Measurements from ENCODE around the gene FGF1.

DNA sequence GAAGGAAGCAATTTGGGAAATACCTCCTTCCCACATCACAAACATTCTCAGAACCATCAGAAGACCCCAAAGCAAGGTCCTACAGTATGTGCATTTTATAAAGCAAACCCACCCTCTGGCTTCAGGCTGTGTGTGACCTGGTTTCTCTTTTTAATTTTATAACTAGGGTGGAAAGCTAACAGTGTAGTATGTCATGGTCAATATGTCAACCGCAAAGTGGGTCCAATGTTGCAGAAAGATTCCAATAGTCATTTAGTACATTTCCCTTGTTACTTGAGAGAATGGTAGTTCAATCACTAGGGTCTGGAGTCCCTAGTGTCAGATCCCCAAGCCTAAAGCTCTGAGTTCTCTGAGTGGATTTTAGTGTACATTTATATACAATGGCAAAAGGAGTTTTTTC lies 96.2 kb downstream of the FGF1 start:
- TF ChIP-seq, protein P1, sequence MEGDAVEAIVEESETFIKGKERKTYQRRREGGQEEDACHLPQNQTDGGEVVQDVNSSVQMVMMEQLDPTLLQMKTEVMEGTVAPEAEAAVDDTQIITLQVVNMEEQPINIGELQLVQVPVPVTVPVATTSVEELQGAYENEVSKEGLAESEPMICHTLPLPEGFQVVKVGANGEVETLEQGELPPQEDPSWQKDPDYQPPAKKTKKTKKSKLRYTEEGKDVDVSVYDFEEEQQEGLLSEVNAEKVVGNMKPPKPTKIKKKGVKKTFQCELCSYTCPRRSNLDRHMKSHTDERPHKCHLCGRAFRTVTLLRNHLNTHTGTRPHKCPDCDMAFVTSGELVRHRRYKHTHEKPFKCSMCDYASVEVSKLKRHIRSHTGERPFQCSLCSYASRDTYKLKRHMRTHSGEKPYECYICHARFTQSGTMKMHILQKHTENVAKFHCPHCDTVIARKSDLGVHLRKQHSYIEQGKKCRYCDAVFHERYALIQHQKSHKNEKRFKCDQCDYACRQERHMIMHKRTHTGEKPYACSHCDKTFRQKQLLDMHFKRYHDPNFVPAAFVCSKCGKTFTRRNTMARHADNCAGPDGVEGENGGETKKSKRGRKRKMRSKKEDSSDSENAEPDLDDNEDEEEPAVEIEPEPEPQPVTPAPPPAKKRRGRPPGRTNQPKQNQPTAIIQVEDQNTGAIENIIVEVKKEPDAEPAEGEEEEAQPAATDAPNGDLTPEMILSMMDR (IDR thresholded peaks at IDR 0.05): no peak
- no peak for TF ChIP-seq POLR2A (IDR thresholded peaks at IDR 0.05)
